ENCODE results near the gene UBE2G1. TPM values are rescaled to one million over a fixed set of nuclear protein-coding genes. Genes with fewer than 3 reads are reported as not detected.

The UBE2G1 gene
- total RNA-seq = 76.0 and 78.1 TPM in 2 replicates
- 50.5 TPM for total RNA-seq (2013)
- 27.1 and 33.3 TPM in 2 replicates for polyA plus RNA-seq
- polyA minus RNA-seq = 49.6 and 53.4 TPM in 2 replicates

- Histone ChIP-seq H3K4me1 (ENCODE audit: control insufficient read depth in 2 of 2, insufficient read depth in 2 of 2, low read length in 2 of 2) (peaks cover 10 to 34% of the 10 kb centered on the region in 2 donors), H3K9ac (ENCODE audit: low read length) (peak within 1 kb of the TSS; percentile 93), H3K4me2 (replicated peaks; ENCODE audit: low read depth, low read length, poor library complexity, severe bottlenecking) (peak within 1 kb of the TSS; percentile 91), H3K27ac (ENCODE audit: low read length in 2 of 2) (peak within 1 kb of the TSS; percentile 63 to 89), H4K20me1 (ENCODE audit: control insufficient read depth, insufficient read depth, low read length, poor library complexity, severe bottlenecking) (peaks cover 41% of the 10 kb centered on the region), H2AFZ (ENCODE audit: insufficient read depth, low read depth, low read length, poor library complexity, severe bottlenecking) (peak within 1 kb of the TSS; percentile 78), H3K9me3 (ENCODE audit: control extremely low read depth in 1 of 3, control insufficient read depth in 2 of 3, insufficient read depth in 1 of 3, low read length in 2 of 3) (no peaks in the 10 kb centered on the region), H3K27me3 (replicated peaks in 1 of 4; ENCODE audit: control extremely low read depth in 1 of 4, control insufficient read depth in 3 of 4, insufficient read depth in 4 of 4, low read length in 3 of 4) (no peaks in the 10 kb centered on the region), H3K36me3 (replicated peaks in 1 of 2; ENCODE audit: control extremely low read depth in 1 of 2, control insufficient read depth in 1 of 2, extremely low read depth in 1 of 2, insufficient read depth in 2 of 2, low read length in 1 of 2) (peaks cover 0 to 2% of the 10 kb centered on the region in 2 experiments), H3K79me2 (ENCODE audit: control insufficient read depth, insufficient read depth, low read length) (peaks cover 42% of the 10 kb centered on the region), H3K4me3 (ENCODE audit: control extremely low read depth in 1 of 5, extremely low read depth in 1 of 5, insufficient read depth in 1 of 5, low read depth in 2 of 5, low read length in 4 of 5) (peak within 1 kb of the TSS; percentile 50 to 97 (median 90))
- peak within 1 kb of the TSS; percentile 93 for H3K27ac Mint-ChIP-seq
- peak within 1 kb of the TSS; percentile 87 for H3K4me3 Mint-ChIP-seq
- H3K4me1 Mint-ChIP-seq = peaks cover 44% of the 10 kb centered on the region
- DNase-seq (peak; percentile 99), ATAC-seq (ENCODE audit: low read depth) (peak; percentile 81)
- POLR2A ChIA-PET = interaction anchor here (0.6 to 2.4 kb wide), 7 partner anchors 22 to 1973 kb away, joined by 3 to 19 read pairs (median 3); partner anchors contain the start of genes CYB5D2 and ZZEF1
- under 1% methylated on average over 75 of the region's 77 CpGs for WGBS (ENCODE audit: insufficient coverage)
- no peaks in the 10 kb centered on the region for H3K9me3 Mint-ChIP-seq (ENCODE audit: insufficient read depth)
- H3K27me3 Mint-ChIP-seq = no peaks in the 10 kb centered on the region
- CTCF ChIA-PET = interaction anchor here (0.7 to 2.5 kb wide), 5 partner anchors 9 to 151 kb away, joined by 3 to 13 read pairs (median 5); no protein-coding TSS in a partner anchor
- no peak for TF ChIP-seq EZH2 (IDR thresholded peaks at IDR 0.05; ENCODE audit: borderline replicate concordance, insufficient read depth, low read depth, low read length, poor library complexity, severe bottlenecking)
- no peak for TF ChIP-seq CTCF (IDR thresholded peaks at IDR 0.05)
- intact Hi-C loops (cut with micrococcal nuclease) = loop anchor here (1.0 to 5.0 kb wide), 5 partner anchors 9 to 519 kb away; partner anchors contain the start of genes ANKFY1 and NCBP3
Observed at GRCh38 chr17:4366327-4367063, at the start of gene UBE2G1. Gene UBE2G1 (minus strand): TSS chr17:4366675. CDS start chr17:4366316, 359 bp downstream.
